ENCODE data around the gene NPM3. TPM values are rescaled to one million over a fixed set of nuclear protein-coding genes. Genes with fewer than 3 reads are reported as not detected.

The NPM3 gene
- total RNA-seq, 4 donors from 2014 or later = 15.6 to 31.5 (median 16.5) TPM

DNA sequence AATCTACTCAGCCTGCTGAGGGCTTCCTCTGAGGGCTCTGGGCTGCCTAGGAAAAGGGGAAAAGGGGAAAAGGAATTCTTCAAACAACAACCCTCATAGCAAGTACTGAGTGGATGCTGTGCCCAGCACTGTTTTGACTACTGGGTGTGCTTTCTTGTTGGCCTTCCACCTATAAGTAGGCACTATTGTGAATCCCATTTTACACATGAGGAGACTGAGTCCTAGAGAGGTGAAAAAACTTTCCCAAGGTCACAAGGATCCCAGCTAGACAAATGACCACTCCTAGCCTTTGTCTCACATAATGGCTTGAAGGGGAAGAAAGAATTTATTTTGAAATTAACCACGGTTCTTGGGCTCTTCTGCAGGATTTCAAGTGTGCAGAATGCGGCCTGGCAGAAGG lies 24.4 kb downstream of the NPM3 start:
- peaks cover 0 to 62% (median 0%) of the 10 kb centered on the region in 4 donors for H3K27me3 ChIP-seq
- no peak for TF ChIP-seq POLR2A (IDR thresholded peaks at IDR 0.05; ENCODE audit: low read depth)
- TF ChIP-seq CTCF (IDR thresholded peaks at IDR 0.05) = no peak
- TF ChIP-seq POLR2AphosphoS5 (IDR thresholded peaks at IDR 0.05) = no peak
- TF ChIP-seq EP300 (IDR thresholded peaks at IDR 0.05) = no peak
- intact Hi-C loops (cut with DNase I) = no loop called here
- no peaks in the 10 kb centered on the region for H3K9me3 ChIP-seq
- no peaks in the 10 kb centered on the region for H3K4me1 ChIP-seq
- no peak for DNase-seq (ENCODE audit: extremely low spot score)
- no peaks in the 10 kb centered on the region for H3K36me3 ChIP-seq
- H3K4me3 ChIP-seq = no peak overlapping the region
- 77% methylated on average over 2 of the region's 2 CpGs for WGBS
- H3K27ac ChIP-seq (replicated peaks in 1 of 4) = no peak overlapping the region

DNA sequence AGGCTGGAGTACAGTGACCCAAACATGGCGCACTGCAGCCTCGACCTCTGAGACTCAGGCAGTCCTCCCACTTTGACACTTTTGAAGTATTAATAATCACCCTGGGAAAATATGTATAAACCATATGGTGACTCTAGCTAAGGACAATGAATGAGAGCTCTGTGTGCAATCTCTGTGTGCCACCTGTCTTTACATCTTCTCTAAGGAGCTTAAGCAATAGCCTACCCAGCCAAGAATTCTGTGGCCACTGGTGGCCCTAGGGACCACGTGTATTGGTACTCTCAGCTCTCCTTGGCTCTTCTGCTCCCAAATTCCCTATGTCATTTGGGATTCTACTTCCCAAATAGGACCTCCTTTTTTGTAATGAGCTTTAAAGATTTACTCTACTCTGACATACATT lies 31.0 kb downstream of the NPM3 start:
- 74% methylated on average over 3 of the region's 3 CpGs for WGBS
- Histone ChIP-seq H3K4me3 (no peak overlapping the region), H3K27ac (replicated peaks in 1 of 4) (no peak overlapping the region), H3K4me1 (no peaks in the 10 kb centered on the region), H3K27me3 (peaks cover 0 to 22% (median 0%) of the 10 kb centered on the region in 4 donors), H3K36me3 (no peaks in the 10 kb centered on the region), H3K9me3 (no peaks in the 10 kb centered on the region)
- intact Hi-C loops (cut with DNase I) = no loop called here
- DNase-seq (ENCODE audit: extremely low spot score) = no peak
- TF ChIP-seq POLR2A (IDR thresholded peaks at IDR 0.05; ENCODE audit: low read depth) (no peak), EP300 (IDR thresholded peaks at IDR 0.05) (no peak), POLR2AphosphoS5 (IDR thresholded peaks at IDR 0.05) (no peak), CTCF (IDR thresholded peaks at IDR 0.05) (no peak)

DNA sequence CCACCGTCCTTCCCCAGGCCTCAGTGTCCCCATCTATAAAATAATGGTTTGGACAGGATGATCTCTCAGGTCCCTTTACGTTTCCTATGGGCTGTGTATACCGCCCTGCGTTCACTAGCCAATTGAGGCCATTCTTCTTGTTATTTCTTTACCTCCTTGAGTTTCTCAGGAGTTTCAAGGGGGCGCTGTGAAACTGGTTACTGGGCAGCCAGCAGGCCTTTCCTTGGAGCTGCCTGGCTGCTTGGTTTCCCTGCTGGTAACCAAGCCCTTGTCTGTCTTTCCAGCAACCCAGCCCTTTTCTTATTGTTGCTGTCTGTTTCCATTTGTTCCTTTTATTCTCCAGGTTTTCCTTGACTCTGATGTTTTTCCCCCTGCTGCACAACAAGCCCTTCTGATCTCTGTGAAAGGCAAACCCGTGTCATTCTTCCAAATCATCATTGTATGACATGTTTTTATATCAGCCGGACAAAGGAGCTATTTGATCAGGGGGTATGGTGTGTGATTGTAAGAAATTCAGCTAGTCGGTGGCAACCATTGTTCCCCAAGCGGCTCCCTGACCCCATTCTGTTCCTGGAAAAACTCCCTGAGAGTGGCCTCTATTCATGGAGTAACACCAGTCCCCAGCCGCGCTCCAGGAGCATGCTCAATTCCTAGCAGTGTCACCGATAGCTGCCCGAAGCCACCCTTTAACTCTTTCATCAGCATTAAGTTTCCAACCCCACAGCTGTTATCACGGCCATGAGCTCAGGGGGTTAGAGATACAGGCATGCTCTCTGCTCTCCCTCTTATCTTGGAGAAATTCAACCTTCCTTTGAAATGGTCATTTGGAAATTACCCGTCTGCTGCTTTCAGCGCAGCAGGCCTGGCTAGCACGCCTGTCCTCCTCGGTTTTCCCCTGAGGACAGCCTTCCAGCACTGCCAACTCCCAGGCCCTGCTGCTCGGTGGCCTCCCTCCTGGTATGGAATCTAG lies 33.9 kb downstream of the NPM3 start:
- Histone ChIP-seq H3K9me3 (no peaks in the 10 kb centered on the region), H3K27me3 (peaks cover 0 to 16% (median 0%) of the 10 kb centered on the region in 4 donors), H3K4me3 (no peak overlapping the region), H3K27ac (replicated peaks in 1 of 4) (no peak overlapping the region), H3K36me3 (no peaks in the 10 kb centered on the region), H3K4me1 (no peaks in the 10 kb centered on the region)
- 71% methylated on average over 19 of the region's 19 CpGs for WGBS
- TF ChIP-seq POLR2A (IDR thresholded peaks at IDR 0.05; ENCODE audit: low read depth) (no peak), CTCF (IDR thresholded peaks at IDR 0.05) (no peak), POLR2AphosphoS5 (IDR thresholded peaks at IDR 0.05) (no peak), EP300 (IDR thresholded peaks at IDR 0.05) (no peak)
- intact Hi-C loops (cut with DNase I) = no loop called here
- DNase-seq (ENCODE audit: extremely low spot score) = no peak

DNA sequence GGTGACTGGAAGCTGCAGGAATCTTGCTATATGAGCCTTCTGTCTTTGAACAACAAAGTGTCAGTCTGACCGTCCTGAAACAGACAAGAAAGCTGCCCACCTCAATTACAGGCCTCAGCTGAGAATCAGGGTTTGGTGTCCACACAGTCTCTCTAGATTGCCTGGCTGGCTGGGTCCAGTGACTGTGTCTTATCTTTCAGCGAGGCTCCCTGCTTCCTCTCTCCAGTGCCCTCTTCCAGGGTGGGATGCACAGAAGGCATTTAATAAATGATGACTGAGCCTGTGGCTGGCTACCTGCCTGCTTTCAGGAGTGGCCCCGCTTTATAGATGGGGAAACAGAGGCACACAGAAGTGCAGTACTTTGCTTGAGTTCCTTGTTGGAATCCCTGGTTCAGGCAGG lies 34.8 kb downstream of the NPM3 start:
- no peak for DNase-seq (ENCODE audit: extremely low spot score)
- Histone ChIP-seq H3K36me3 (no peaks in the 10 kb centered on the region), H3K4me3 (no peak overlapping the region), H3K9me3 (no peaks in the 10 kb centered on the region), H3K27me3 (peaks cover 0 to 16% (median 0%) of the 10 kb centered on the region in 4 donors), H3K4me1 (no peaks in the 10 kb centered on the region), H3K27ac (replicated peaks in 1 of 4) (no peak overlapping the region)
- 95% methylated on average over 2 of the region's 3 CpGs for WGBS
- TF ChIP-seq CTCF (IDR thresholded peaks at IDR 0.05) = no peak
- no peak for TF ChIP-seq POLR2A (IDR thresholded peaks at IDR 0.05; ENCODE audit: low read depth)
- TF ChIP-seq POLR2AphosphoS5 (IDR thresholded peaks at IDR 0.05) = no peak
- no peak for TF ChIP-seq EP300 (IDR thresholded peaks at IDR 0.05)
- intact Hi-C loops (cut with DNase I) = no loop called here
